NCI-H226 (cell line): ENCODE measurements around the gene STAT4.

ENCODE experiments used
- DNase-seq: peaks from one replicate; pipeline ENCODE4 v3.0.0-alpha.2; 2015

Gene STAT4

DNA sequence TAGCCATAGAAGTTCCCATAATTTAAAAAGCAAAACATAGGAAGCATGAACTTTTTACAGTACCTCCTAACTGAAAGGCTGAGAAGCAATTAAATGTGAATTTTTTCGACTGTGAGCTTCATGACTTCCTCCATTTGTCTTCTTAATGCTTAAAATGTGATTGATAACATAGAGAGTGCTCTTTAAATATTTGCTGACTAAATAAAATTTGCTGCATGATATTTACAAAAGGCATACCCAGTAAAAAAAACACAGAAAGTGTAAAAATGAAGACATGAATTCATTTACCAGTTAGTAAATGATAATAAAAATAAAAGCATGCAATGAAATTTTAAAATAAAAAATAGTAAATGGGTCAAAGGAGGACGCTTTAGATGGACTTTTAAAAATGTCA is 21.9 kb downstream of the STAT4 start:
- no peak for DNase-seq

- DNase-seq = no peak
Observed at GRCh38 chr2:191128172-191128910, 22.5 kb downstream of the STAT4 start.

- DNase-seq = no peak
Observed at GRCh38 chr2:191127235-191127634, 23.6 kb downstream of the STAT4 start.

DNA sequence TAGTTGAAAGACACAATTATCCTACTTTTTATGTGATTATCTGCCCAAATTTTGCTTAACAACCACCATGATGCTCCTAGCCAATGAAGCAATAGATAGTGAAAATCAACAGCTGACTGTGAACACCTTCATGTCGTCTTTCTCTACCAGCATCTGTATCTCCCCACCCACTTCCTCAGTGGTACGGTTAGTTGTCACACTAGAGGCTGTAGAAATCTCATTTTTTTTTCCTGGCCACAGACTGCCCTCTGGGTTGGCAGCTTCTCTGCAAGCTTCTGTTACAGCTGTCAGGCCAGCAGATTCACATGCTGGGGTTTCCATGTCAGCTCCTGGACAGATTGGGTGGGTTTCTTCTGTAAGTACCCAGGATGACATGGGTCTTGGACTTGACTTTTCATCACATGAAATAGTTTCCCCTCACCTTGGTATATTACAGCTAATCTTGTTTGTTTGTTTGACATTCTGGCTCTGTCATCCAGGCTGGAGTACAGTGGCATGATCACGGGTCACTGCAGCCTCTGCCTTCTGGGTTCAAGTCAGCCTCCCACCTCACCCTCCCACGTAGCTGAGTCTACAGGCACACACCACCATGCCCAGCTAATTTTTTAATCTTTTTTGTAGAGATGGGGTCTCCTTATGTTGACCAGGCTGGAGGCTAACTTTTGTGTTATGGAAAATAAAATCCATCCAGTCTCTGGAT is 24.3 kb downstream of the STAT4 start:
- DNase-seq = no peak

- no peak for DNase-seq
Observed at GRCh38 chr2:191125646-191126045, 25.1 kb downstream of the STAT4 start.

DNA sequence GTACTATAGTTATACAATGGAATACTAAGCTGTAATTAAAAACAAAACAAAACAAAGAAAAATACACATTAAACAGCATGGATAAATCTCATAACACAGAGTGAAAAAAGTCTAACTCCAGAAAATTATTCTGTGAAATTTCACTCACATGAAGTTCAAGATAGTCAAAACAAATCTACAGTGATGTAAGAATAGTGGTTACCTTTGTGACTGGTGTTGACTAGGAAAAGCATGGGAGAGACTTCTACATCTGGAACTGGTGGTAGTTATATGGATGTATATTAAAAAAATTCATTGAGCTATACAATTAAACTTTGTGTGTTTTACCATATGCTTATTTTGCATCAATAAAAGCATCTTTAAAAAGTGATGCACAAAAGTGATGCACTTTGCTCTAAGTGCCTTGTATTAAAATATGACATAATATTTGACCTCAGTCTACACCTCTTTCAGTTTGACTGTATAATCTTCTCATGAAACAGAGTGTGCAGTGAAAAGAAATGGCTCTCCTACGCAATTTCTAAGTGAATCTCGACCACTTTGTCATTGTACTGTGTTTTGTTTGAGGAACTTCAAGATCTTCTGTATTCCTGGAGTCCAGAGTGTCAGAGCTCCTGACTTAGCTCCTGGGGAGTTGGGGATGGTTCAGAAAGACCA is 28.0 kb downstream of the STAT4 start:
- DNase-seq = no peak

DNA sequence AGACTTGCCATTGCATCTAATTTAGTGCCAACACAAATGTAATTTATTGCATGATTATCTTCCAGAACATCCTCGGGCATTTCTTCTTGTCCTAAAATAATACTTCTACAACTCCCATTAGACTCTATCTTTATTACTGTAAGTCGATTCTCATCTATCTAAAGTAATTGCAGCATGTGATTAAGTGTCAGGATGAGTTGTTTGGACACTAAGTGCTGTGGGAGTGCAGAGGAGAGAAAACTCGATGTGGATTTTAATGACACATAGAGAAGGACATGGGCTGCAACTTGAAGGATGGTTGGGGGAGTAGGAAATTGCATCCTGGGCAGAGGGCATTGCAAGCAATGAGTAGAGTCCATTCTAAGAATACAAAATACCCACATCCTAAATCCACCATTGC is 33.5 kb downstream of the STAT4 start:
- DNase-seq = no peak

GRCh38 chr2:191115804-191116203 is 35.0 kb downstream of the STAT4 start:
- peak; percentile 2 for DNase-seq

- DNase-seq = no peak
Observed at GRCh38 chr2:191115391-191115790, 35.4 kb downstream of the STAT4 start.

GRCh38 chr2:191114403-191114886 is 36.3 kb downstream of the STAT4 start:
- DNase-seq = no peak

DNA sequence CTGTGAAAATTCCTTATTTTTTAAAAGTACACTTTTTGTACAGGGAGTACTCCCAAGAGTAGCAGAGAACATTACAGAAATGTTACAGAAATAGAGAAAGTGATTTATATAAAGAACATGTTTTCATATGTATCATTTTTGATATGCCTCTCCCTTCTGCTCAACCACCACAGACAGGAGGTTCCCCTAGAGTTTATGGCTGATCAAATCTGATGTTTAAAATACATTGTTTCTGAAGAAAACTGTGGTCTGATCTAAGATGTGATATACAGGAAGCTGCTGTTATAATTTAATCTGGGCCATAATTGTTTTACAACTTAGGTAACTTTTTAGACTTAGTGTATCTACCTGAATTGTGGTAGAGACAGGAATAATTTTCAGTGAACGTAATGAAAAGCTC is 37.0 kb downstream of the STAT4 start:
- DNase-seq = no peak

DNA sequence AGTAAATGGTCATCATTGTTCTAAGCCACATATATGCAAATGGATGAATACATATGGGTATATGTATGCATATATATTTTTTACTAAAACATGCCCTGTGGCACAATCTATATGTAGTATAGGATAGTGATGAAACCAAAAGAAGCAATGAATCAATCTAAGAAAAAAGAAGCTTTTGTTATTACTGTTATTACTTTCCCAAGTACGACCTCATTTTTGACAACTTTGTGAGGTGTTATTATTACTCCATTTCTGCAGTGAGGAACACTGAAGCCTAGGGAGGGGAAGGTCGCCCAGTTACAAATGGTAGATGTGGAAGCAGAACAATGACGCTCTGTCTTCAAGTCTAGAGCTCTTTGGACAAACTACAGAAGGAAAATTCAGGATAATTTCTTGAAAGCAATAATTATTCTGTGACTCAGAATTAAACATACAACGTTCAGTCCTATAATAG is 38.3 kb downstream of the STAT4 start:
- DNase-seq = no peak

GRCh38 chr2:191109888-191110287 is 40.9 kb downstream of the STAT4 start:
- no peak for DNase-seq

DNA sequence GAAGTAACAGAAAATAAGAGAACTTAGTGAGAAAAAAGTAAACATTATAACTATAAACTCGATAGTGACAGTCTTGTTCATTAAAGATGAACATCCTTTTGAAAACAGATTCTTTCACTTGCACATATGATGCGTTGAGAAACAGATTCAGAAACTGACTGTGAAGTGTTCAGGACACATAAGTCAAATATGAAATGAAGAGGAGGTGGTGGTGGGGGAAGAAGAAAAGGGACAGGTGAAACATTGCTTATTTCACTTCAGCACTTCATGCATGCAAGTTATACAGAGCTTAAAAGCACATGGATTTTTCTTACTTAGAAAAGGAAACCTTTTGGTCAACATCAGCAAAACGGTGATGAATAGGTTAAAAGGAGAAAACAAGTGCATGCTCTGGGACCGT is 42.5 kb downstream of the STAT4 start:
- no peak for DNase-seq

DNA sequence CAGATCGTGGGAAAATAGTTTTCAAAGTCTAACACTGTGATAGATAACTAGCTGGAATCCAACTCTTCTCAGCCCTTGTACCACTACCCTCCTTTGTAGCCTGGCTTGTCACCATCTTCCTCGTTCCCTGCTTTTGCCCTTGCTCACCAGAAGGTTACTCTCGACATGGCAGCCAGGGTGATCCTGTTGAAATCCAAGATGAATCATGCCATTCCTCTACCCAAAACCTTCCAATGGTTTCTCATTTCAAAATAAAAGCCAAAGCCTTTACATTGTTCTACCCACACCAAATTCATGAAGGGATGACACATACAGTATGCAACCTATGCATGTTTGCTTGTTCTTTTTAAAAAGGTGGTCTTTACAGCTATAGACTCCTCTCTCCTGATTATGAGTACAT is 45.7 kb downstream of the STAT4 start:
- peak; percentile 23 for DNase-seq

DNA sequence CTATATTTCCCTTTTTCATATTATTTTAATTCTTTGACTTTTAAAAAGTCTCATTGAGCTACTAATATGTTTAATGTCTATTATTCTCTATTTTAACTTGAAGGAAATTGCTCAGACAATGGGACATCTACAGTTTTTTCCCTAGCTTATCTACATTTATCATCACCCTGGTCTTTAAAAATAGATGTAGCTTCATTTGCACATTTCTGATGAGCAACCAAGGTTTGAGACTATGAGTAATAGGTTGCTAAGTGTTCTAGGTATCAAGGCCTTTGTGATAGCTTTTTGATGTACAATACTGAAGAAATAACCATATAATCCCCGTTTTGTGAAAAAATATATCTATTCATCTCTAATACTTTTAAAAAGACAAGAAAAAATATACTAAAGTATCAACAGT is 47.0 kb downstream of the STAT4 start:
- no peak for DNase-seq

- no peak for DNase-seq
Observed at GRCh38 chr2:191100216-191100615, 50.6 kb downstream of the STAT4 start.

DNA sequence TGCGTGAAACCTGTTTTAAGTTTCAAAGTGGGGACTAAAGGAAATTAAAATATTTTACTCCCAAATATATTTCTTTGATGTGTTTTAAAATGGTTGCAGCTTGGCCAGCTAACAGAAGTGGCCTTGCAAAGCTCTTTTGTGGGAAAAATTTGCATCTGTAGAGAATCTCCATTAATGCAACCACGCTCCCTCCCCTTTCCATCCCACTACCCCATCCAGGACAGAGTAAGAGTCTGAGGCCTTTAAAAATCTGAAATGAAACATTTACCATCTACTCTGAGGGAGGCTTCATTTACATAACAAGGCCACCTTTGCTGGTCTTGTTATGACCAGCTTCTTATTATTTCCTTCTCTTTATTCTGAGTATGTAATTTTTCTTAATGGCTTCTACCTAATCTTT is 63.5 kb downstream of the STAT4 start:
- no peak for DNase-seq

- DNase-seq = no peak
Observed at GRCh38 chr2:191086706-191087105, 64.1 kb downstream of the STAT4 start.

GRCh38 chr2:191083540-191083939 is 67.3 kb downstream of the STAT4 start:
- DNase-seq = no peak

DNA sequence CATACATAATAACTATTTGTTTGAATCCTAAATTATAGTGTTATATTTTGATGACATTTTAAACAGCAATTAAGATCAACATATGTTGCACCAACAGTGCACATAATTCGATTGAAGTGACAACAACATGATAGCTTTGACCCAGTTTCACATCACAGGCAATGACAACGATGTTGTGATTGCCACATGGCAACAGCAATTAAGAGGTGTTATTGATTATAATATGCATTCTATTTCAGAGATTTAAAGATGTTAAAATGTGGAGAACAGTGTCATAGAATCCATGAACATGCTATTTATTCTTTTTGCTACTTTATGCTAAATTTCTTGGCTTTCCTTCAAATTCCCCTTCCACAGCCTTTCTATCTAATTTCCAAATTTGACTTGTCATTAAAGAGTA is 68.5 kb downstream of the STAT4 start:
- no peak for DNase-seq

- no peak for DNase-seq
Observed at GRCh38 chr2:191081411-191082155, 69.2 kb downstream of the STAT4 start.

- DNase-seq = no peak
Observed at GRCh38 chr2:191078165-191078867, 72.5 kb downstream of the STAT4 start.
